Subcutaneous adipose tissue (tissue), 4 donors: Measurements from ENCODE around the gene EXD3. TPM values are rescaled to one million over a fixed set of nuclear protein-coding genes. Genes with fewer than 3 reads are reported as not detected.

Experiments used
- CTCF ChIP-seq: fragments of 450-650 bp; IDR thresholded peaks from one replicate; pipeline ENCODE4 v1.5.1; 2016; ENCODE audit warnings: low read depth, mild to moderate bottlenecking, control low read depth, antibody characterized with exemption, moderate library complexity
- total RNA-seq, 4 donors: library from RNA; depleted of rRNA; stranded (reverse); fragments of >200 nt; gene quantifications; one replicate each; pipeline ENCODE4 v1.1.0, GENCODE V29; 2016

EXD3 gene
- total RNA-seq, 4 donors from 2014 or later: 7.5 to 44.6 (median 10.5) TPM

- TF ChIP-seq CTCF: no peak
These were observed 10.5 kb upstream of the EXD3 start for GRCh38 chr9:137433349-137433915.

GRCh38 chr9:137432687-137433348, 9.9 kb upstream of the EXD3 start:
- no peak for TF ChIP-seq CTCF

GRCh38 chr9:137431416-137431931, 8.5 kb upstream of the EXD3 start:
- TF ChIP-seq CTCF: no peak

- TF ChIP-seq CTCF: no peak
These were observed 7.9 kb upstream of the EXD3 start for GRCh38 chr9:137430723-137431415.

GRCh38 chr9:137429974-137430722, 7.2 kb upstream of the EXD3 start:
- TF ChIP-seq CTCF: no peak

GRCh38 chr9:137429546-137429890, 6.6 kb upstream of the EXD3 start:
- no peak for TF ChIP-seq CTCF
